C1 segment of cervical spinal cord (tissue), 14 donors: Measurements from ENCODE around the gene HBG1.
"Not testable (repeated sequence)": the region's sequence is repeated elsewhere in the genome, so short reads cannot be mapped to it uniquely, and the experiment has no call there.

Experiments
- DNase-seq, 14 donors: peaks; one replicate each; lab custom pipeline; 2025; lab: John Stamatoyannopoulos, UW

The HBG1 gene

GRCh38 chr11:5249807-5250396 lies at the start of gene HBG1:
Gene HBG1 (minus strand): TSS chr11:5249857. CDS start chr11:5249804, 53 bp downstream.
- not testable (repeated sequence) for DNase-seq

GRCh38 chr11:5298451-5298850 lies 48.8 kb upstream of the HBG1 start:
- DNase-seq: no peak

GRCh38 chr11:5297721-5298323 lies 48.2 kb upstream of the HBG1 start:
- DNase-seq: no peak

- DNase-seq: not testable (repeated sequence)
These were observed 44.8 kb upstream of the HBG1 start for GRCh38 chr11:5294342-5294995.

- DNase-seq: no peak
These were observed 43.4 kb upstream of the HBG1 start for GRCh38 chr11:5293028-5293427.

GRCh38 chr11:5291207-5291838 lies 41.7 kb upstream of the HBG1 start:
- DNase-seq: no peak

- no peak for DNase-seq
These were observed 40.4 kb upstream of the HBG1 start for GRCh38 chr11:5290106-5290505.

GRCh38 chr11:5289696-5290095 lies 40.0 kb upstream of the HBG1 start:
- DNase-seq: no peak

GRCh38 chr11:5288906-5289550 lies 39.4 kb upstream of the HBG1 start:
- DNase-seq: no peak

- no peak for DNase-seq
These were observed 38.6 kb upstream of the HBG1 start for GRCh38 chr11:5288108-5288905.

- no peak for DNase-seq
These were observed 37.2 kb upstream of the HBG1 start for GRCh38 chr11:5286901-5287300.

GRCh38 chr11:5286351-5286750 lies 36.7 kb upstream of the HBG1 start:
- no peak for DNase-seq

- no peak for DNase-seq
These were observed 36.2 kb upstream of the HBG1 start for GRCh38 chr11:5285703-5286340.

GRCh38 chr11:5284637-5285036 lies 35.0 kb upstream of the HBG1 start:
- DNase-seq: no peak

- DNase-seq: no peak
These were observed 34.2 kb upstream of the HBG1 start for GRCh38 chr11:5283882-5284281.

GRCh38 chr11:5283086-5283485 lies 33.4 kb upstream of the HBG1 start:
- DNase-seq: no peak

- no peak for DNase-seq
These were observed 33.0 kb upstream of the HBG1 start for GRCh38 chr11:5282628-5283027.

GRCh38 chr11:5281596-5281995 lies 31.9 kb upstream of the HBG1 start:
- DNase-seq: no peak

GRCh38 chr11:5280582-5281102 lies 31.0 kb upstream of the HBG1 start:
- peak in 3 of 14 donors; percentile 5 to 43 (median 17) for DNase-seq

GRCh38 chr11:5279471-5280090 lies 29.9 kb upstream of the HBG1 start:
- no peak for DNase-seq
